ES-I3 (cell line): ENCODE measurements around the gene HARS2.
"Not testable (repeated sequence)": the region's sequence is repeated elsewhere in the genome, so short reads cannot be mapped to it uniquely, and the experiment has no call there.

Source experiments
- H3K36me3 ChIP-seq: 2 replicates; pipeline ENCODE4 v1.6.1; 2013; ENCODE audit warnings: mild to moderate bottlenecking, low read length, control low read depth, moderate library complexity; ENCODE audit not compliant: insufficient read depth
- H3K4me1 ChIP-seq: 2 replicates; pipeline ENCODE4 v1.6.1; 2013; ENCODE audit warnings: mild to moderate bottlenecking, control low read depth, low read length; ENCODE audit not compliant: insufficient read depth
- H3K9ac ChIP-seq: 2 replicates; pipeline ENCODE4 v1.6.1; 2013; ENCODE audit warnings: low read depth, mild to moderate bottlenecking, low read length, moderate library complexity
- H3K9me3 ChIP-seq: 2 replicates; pipeline ENCODE4 v1.6.1; 2013; ENCODE audit warnings: mild to moderate bottlenecking, low read length, moderate library complexity; ENCODE audit not compliant: control insufficient read depth, insufficient read depth

Gene HARS2

DNA sequence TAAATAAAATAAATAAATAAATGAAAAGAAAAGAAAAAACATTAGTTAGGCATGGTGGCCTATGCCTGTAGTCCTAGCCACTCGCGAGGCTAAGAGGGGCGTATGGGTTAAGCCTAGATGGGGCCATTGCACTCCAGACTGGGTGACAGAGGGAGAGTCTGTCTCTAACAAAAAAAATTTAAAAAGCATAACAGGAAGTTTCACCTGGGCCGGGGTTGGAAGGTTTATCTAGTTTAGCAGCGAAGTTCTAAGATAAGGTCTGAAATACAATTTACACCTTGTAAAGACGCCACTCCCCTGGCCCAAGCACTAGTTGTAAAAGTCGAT lies 27.0 kb downstream of the HARS2 start:
- H3K4me1 ChIP-seq: no peaks in the 10 kb centered on the region
- H3K9ac ChIP-seq: peak overlapping the region; percentile 3; the same call in 1 of the 2 replicates
- H3K36me3 ChIP-seq: no peaks in the 10 kb centered on the region
- no peaks in the 10 kb centered on the region for H3K9me3 ChIP-seq

DNA sequence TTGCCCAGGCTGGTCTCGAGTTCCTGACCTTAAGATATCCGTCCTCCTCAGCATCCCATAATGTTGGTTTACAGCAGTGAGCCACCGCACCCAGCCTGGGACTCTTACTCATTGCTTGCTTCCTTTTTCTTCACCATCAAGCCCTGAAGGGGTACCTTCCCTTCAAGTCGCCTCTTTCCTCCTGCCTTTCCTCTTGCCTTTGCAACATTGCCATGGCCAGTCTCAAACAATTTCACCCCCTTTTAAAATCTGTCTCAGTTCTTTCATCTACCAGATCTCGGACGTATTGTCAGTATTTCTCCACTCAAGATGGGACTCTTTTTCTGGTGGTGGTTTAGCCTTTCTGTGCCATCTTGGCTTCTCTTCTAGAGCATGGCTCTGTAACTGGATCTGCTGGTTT lies 29.5 kb downstream of the HARS2 start:
- not testable (repeated sequence) for H3K9me3 ChIP-seq, H3K36me3 ChIP-seq, H3K4me1 ChIP-seq, H3K9ac ChIP-seq

DNA sequence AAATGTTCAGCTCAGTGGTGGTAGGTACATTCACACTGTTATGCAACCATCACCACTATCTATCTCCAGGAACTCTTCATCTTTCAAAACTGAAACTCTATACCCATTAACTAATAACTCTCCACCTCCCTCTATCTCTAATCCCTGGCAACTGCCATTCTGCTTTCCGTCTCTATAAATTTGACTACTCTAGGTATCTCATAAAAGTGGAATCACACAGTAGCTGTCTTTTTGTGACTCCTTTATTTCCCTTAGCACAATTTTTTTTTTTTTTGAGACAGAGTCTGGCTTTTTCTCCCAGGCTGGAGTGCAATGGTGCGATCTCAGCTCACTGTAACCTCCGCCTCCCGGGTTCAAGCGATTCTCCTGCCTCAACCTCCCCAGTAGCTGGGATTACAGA lies 30.1 kb downstream of the HARS2 start:
- H3K9me3 ChIP-seq, H3K9ac ChIP-seq, H3K36me3 ChIP-seq, H3K4me1 ChIP-seq: not testable (repeated sequence)

DNA sequence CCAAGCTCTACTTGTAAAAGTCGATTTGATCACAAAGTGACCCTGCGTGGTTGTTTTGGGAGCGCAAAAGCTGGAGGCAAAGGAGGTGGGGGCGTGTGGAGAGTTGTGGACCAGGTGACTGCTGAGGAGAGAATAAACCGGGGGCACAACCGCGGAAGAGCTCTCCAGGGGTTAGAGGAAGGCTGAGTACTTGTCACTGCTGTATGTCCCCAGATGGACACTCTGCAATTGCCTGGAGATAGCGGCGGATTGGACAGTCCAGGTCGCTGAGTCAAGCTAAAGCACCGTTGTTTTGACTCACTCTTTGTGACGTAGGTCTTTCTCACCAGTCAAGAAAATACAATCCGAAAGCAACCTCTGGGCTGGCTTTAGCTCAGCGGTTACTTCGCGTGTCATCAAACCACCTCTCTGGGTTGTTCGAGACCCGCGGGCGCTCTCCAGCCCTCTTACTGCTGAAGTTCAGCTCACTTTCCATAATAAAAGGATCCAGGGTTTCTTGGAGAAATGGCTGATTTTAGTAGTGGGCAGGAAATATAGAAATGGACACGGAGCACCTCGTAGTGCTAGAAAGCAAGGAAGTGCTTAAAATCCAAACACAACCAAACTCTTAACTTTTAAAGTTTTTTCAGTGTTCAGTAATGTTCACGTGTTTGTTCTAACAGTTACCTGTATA lies 34.7 kb downstream of the HARS2 start:
- H3K4me1 ChIP-seq: no peaks in the 10 kb centered on the region
- peak overlapping the region; percentile 79 for H3K9ac ChIP-seq
- no peaks in the 10 kb centered on the region for H3K36me3 ChIP-seq
- H3K9me3 ChIP-seq: no peaks in the 10 kb centered on the region

DNA sequence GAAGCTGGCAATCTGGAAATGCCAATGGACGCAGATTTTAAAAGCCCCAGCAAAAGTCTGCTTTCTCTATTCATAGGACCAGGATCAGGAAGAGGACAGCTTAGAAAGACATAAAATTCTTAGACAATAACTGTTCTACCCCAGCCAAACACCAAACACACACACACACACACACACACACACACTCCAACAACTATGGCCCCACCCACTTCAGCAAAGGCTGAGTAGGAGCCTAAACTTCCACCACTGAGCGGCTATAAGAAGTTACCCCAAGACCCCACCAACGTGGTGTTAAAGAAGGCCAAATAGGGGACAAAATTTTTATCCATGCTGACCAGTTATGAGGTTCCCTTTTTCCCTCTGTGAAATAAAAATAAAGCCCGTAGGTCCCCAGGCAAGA lies 41.8 kb downstream of the HARS2 start:
- no peaks in the 10 kb centered on the region for H3K9me3 ChIP-seq
- no peaks in the 10 kb centered on the region for H3K36me3 ChIP-seq
- H3K4me1 ChIP-seq: no peaks in the 10 kb centered on the region
- H3K9ac ChIP-seq: no peak overlapping the region

DNA sequence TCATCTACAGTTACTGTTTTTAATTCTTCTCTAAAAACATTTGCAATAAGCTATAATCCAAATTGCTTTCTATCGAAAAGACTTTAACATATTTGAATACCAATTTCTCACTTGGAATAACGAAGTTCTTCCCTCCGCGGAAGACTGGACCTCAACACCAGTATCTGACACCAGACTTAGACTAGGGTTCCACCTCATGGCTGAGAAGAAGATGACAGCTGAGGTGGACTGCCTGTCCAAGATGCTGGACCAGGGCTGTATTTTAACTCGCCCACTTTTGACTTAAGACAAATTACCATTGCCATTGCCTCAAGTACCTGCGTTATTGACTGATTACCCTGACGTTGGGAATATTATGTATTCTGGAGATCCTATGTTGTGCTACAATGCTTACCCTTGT lies 43.1 kb downstream of the HARS2 start:
- H3K9me3 ChIP-seq: no peaks in the 10 kb centered on the region
- no peaks in the 10 kb centered on the region for H3K36me3 ChIP-seq
- no peak overlapping the region for H3K9ac ChIP-seq
- no peaks in the 10 kb centered on the region for H3K4me1 ChIP-seq

DNA sequence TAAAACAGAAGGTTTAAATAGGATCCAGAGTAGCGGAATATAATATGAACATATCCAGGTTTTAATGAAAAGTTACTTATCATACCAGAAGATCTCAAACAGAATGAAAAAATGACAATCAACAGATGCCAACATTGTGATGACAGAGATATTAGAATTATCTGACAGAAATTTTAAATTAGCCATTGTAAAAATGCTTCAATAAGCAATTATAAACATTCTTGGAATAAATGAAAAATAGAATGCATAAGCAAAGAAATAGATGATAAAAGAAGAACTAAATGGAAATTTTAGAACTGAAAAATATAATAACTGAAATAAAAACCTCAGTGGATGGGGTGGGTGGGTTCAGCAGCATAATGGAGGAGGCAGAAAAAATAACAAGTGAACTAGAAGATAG lies 46.2 kb downstream of the HARS2 start:
- H3K4me1 ChIP-seq: no peaks in the 10 kb centered on the region
- no peak overlapping the region for H3K9ac ChIP-seq
- H3K9me3 ChIP-seq: no peaks in the 10 kb centered on the region
- H3K36me3 ChIP-seq: no peaks in the 10 kb centered on the region

DNA sequence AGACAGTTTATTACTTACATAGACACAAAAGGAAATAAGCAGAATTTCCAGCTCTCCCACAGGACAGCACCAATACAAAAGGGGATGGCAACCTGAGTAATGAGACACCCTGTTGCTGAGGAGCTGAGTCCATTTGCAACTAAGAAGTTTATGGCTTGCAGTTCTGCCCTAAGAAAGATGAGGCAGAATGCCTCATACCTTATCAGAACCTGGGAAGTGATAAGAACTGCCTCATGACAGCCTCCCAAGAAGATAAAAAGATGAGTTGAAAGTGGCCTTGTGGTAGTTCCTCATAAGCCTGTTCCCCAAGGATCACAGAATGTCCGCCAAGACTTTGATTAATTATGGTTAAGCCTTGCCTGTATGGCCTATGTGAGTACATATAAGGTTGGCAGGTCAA lies 50.7 kb downstream of the HARS2 start:
- Histone ChIP-seq H3K9ac (no peak overlapping the region), H3K9me3 (no peaks in the 10 kb centered on the region; the same call in 1 of the 2 replicates), H3K36me3 (no peaks in the 10 kb centered on the region), H3K4me1 (no peaks in the 10 kb centered on the region)
